GM19025 (cell line): ENCODE measurements around the gene ALKAL2.

Experiments used
- ATAC-seq: cut with Tn5 transposase; IDR thresholded peaks from one replicate; pipeline ENCODE4 v1.9.1; 2021; ENCODE audit warnings: mild to moderate bottlenecking, low read depth, moderate library complexity; ENCODE audit not compliant: unreplicated experiment

ALKAL2 gene

GRCh38 chr2:252001-252602, 35.8 kb downstream of the ALKAL2 start:
- ATAC-seq, result no peak

DNA sequence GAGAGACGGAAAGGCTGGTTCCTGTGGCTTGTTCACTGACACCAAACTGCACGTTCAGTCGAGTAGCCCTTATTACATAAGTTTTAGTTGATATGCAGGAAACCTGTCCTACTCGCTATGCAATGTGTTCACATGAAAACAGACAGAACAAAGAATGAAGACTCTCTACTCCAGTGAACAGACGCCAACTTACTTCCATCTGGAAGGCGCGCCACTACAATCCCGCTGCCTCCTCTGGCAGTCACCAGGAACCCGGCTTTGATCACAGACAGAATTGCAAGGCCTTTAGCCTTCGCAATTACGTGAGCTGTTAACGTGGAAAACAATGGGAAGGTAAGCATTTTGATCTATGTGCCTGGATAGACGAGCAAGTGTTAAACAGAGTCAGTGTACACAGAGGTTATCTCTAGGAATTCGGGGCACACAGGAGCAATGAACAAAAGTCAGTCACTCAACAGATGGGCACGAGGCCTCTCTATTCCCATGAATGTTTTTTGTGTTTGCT, 38.3 kb downstream of the ALKAL2 start:
- no peak for ATAC-seq

DNA sequence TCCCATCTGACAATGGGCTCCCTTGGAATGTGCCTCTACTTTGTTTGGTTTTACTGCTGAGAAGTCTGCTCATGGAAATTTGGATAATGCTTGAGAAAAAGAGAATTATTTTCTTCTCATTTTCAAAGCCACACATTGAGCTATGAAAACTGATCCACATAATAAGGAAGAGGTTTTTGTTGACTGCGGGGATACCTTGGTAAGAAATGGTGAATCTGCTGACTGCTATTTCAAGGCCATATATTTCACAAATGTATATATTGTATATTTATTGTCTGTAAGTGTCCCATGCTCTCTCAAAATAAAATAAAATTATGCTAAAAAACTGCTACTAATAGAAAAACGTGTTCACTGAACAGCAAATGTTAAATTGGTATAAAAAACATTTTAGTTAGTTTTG, 39.2 kb downstream of the ALKAL2 start:
- ATAC-seq, result no peak

- ATAC-seq, result no peak
These were observed 41.3 kb downstream of the ALKAL2 start for GRCh38 chr2:246489-247144.

DNA sequence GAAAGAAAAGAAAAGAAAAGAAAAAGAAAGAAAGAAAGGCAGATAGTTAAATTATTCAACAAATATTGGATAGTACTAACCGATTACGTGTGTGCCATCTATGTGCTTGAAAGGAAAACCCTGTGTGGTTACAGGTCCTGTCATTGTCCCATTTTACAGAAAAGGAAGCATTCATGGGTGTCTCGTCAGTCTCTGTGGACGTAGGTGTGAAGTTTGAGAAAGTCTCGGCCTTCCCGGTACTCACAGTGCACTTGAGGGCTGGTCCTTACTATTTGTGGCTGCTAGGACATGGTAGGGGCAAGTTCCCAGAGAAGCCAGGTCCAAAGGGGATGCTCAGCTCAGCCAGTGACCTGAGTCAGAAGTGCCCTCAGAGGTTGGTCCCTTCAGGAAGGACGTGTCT, 43.3 kb downstream of the ALKAL2 start:
- no peak for ATAC-seq

DNA sequence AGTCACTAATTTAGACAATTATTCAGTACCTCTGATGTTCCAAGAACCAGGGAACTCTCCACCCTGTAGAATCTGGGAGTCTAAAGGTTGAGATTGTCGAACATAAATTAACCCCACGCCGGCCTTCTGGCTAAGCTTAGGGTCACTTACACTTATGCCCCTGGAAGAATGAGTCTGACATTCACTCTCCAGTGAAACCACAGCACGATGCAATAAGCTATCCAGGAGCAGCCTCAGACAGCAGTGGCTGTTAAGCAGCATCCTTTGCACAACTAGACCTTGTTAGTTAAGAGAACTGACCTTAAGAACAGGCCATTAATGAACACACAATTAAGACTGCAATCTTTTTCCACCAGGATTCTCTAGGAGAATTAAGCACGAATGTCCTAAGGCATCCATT, 49.0 kb downstream of the ALKAL2 start:
- ATAC-seq, result no peak

DNA sequence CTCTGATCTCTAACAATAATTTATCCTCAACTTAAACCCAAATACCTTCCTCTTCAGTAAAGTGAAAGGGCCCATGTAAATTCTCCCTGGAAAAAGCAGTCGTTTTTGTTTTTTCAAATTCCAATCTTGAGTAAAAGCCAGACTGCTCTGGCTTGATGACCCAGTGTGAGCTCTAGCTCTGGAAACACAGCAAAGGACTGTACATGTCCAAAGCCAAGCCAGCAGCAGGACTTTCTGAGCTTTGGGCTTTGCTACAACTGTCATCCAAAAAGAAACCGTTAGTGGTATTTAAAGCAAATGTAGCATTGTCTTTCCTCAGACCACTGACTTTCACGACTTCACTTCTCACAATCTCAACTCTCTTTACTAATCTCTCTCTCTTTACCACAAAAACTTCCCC, 49.5 kb downstream of the ALKAL2 start:
- no peak for ATAC-seq

DNA sequence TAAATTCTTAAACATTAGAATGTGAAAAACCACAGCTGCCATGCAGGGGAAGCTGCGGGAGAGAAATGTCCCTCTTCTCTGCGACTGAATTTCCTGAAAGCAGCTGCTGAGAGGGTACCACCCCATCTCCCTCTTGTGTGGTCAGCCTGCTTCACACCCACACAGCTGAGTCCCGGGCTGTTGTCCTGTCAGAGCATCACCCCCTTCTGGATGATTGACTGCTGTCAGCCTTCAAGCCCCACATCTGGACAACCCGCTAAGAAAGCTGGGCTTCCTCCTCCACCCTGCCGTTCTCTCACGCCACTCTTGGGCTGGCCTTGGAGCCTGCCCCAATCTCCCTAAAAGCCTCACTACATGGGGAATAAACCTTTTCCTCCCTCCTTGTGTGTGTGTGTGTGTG, 50.0 kb downstream of the ALKAL2 start:
- no peak for ATAC-seq

GRCh38 chr2:236993-237539, 50.8 kb downstream of the ALKAL2 start:
- no peak for ATAC-seq

- no peak for ATAC-seq
These were observed 53.5 kb downstream of the ALKAL2 start for GRCh38 chr2:234421-234820.

DNA sequence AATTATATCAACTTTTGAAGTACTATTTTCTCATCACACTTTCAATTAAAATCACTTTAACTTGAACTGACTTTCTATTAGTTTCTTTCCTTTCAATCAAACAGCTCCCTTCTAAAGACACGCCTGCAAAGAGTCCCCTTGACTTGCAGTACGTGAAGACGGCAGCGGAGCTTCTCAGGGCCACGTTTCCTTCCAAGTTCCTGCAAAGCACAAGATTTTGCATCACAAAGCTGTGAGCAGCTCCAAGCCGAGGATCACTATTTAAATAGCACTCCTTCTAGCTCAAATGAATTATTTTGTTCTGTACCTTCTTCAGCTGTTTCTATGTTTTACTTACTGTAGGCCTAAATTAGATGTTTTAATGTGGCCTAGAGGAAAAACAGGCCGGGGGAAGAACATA, 54.9 kb downstream of the ALKAL2 start:
- ATAC-seq, result no peak

DNA sequence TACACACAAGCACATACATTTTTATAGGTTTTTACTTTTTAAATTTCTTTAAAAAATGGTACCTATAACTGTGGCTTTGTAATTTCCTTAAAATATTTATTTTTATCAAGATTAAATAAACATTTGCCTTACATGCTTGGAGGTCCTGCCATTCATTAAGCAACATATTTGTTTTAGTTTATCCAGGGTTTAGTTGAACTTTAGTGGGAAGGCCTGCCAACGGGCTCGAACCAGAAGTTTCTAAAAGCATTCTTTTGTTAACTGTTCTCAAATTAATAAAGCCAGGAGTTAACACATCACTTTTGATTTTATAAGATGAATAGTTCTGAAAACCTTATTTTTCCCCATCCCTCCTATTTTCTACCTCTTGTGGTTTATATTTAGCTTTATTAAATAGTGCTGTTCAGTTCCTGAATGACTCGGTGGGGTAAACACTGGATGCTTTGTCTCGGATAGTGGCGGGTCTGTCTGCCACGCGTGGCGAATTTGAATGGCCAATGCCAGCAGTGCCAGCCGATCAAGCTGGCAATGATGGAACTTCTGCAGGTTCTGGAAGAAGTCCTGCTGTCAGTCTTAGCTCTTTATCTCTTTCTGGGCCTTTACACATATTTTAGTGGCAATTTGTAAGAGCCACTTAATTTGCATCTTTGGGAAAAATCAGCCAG, 56.2 kb downstream of the ALKAL2 start:
- no peak for ATAC-seq
